Bronchial epithelial cell (primary cell): ENCODE data around the gene SEMA4D. TPM values are rescaled to one million over a fixed set of nuclear protein-coding genes. Genes with fewer than 3 reads are reported as not detected.
"Not testable (repeated sequence)": the region's sequence is repeated elsewhere in the genome, so short reads cannot be mapped to it uniquely, and the experiment has no call there.

Source experiments
- DNase-seq: peaks from one replicate; pipeline ENCODE4 v3.0.0-alpha.2; 2010; ENCODE audit warnings: low read depth
- FAIRE-seq: peaks from 2 replicates; lab custom pipeline; 2011; peaks lifted over from hg19 to GRCh38; lab: Jason Lieb, UNC
- H3K27me3 ChIP-seq: 2 replicates; pipeline ENCODE4 v1.5.1; 2011; ENCODE audit warnings: low read length; ENCODE audit not compliant: control insufficient read depth, insufficient read depth
- H3K36me3 ChIP-seq: 2 replicates; pipeline ENCODE4 v1.5.1; 2011; ENCODE audit warnings: low read length; ENCODE audit not compliant: control insufficient read depth, insufficient read depth
- H3K4me3 ChIP-seq: 2 replicates; pipeline ENCODE4 v1.5.1; 2011; ENCODE audit warnings: mild to moderate bottlenecking, low read depth, low read length, control low read depth
- CTCF ChIP-seq: IDR thresholded peaks from 2 replicates; pipeline ENCODE4 v1.5.1; 2011; ENCODE audit warnings: mild to moderate bottlenecking, moderate library complexity, low read length, control low read depth, inconsistent platforms; ENCODE audit not compliant: insufficient read depth, severe bottlenecking
- total RNA-seq: library from RNA; depleted of rRNA; stranded (reverse); fragments of >200 nt; gene quantifications from 2 replicates; pipeline ENCODE4 v1.2.1, GENCODE V29; 2014

Gene SEMA4D
- total RNA-seq, 1 donor from 2014 or later = 1.8 TPM

- DNase-seq = no peak
- no peaks in the 10 kb centered on the region for H3K36me3 ChIP-seq
- no peaks in the 10 kb centered on the region for H3K27me3 ChIP-seq
- no peak for FAIRE-seq
- TF ChIP-seq CTCF = no peak
- H3K4me3 ChIP-seq = no peak overlapping the region
Observed at GRCh38 chr9:89473762-89474469, 24.0 kb downstream of the SEMA4D start.

GRCh38 chr9:89471796-89472320, 26.1 kb downstream of the SEMA4D start:
- H3K27me3 ChIP-seq, DNase-seq, H3K36me3 ChIP-seq, H3K4me3 ChIP-seq, FAIRE-seq: not testable (repeated sequence)

GRCh38 chr9:89471390-89471789, 26.5 kb downstream of the SEMA4D start:
- Histone ChIP-seq H3K27me3 (no peaks in the 10 kb centered on the region), H3K36me3 (no peaks in the 10 kb centered on the region), H3K4me3 (no peak overlapping the region)
- no peak for TF ChIP-seq CTCF
- FAIRE-seq (no peak), DNase-seq (no peak)

GRCh38 chr9:89470224-89470839, 27.6 kb downstream of the SEMA4D start:
- FAIRE-seq = no peak

GRCh38 chr9:89469003-89469402, 28.9 kb downstream of the SEMA4D start:
- no peaks in the 10 kb centered on the region for H3K27me3 ChIP-seq
- no peaks in the 10 kb centered on the region for H3K36me3 ChIP-seq
- FAIRE-seq (no peak), DNase-seq (no peak)
- H3K4me3 ChIP-seq = no peak overlapping the region
- TF ChIP-seq CTCF = no peak

More at GRCh38 chr9:89470224-89470839, 27.6 kb downstream of the SEMA4D start:
- DNase-seq = no peak
- Histone ChIP-seq H3K36me3 (no peaks in the 10 kb centered on the region), H3K27me3 (no peaks in the 10 kb centered on the region), H3K4me3 (no peak overlapping the region)
- TF ChIP-seq CTCF = no peak

- no peak overlapping the region for H3K4me3 ChIP-seq
- no peak for FAIRE-seq
- no peak for TF ChIP-seq CTCF
- no peaks in the 10 kb centered on the region for H3K36me3 ChIP-seq
- no peak for DNase-seq
- no peaks in the 10 kb centered on the region for H3K27me3 ChIP-seq
Observed at GRCh38 chr9:89468281-89468960, 29.5 kb downstream of the SEMA4D start.
